Suprapubic skin (tissue), 4 donors: Measurements from ENCODE around the gene UBE2E2.

Experiments
- EP300 ChIP-seq: sonication (generic); formaldehyde crosslinking; IDR thresholded peaks from one replicate; pipeline ENCODE4 v1.6.1; 2017; ENCODE audit warnings: antibody characterized with exemption
- POLR2A ChIP-seq, 2 donors: fragments of 450-650 bp; IDR thresholded peaks; one replicate each; pipeline ENCODE4 v1.6.1; 2017; ENCODE audit warnings: antibody characterized with exemption in 2 of 2, mild to moderate bottlenecking in 2 of 2, moderate library complexity in 2 of 2
- POLR2AphosphoS5 ChIP-seq, 3 donors: sonication (generic); formaldehyde crosslinking; IDR thresholded peaks; one replicate each; pipeline ENCODE4 v1.6.1; 2017; ENCODE audit warnings: antibody characterized with exemption in 3 of 3
- TF ChIP-seq, protein P1 (sequence below), 2 donors: fragments of 200-600 bp in 1 of 2; fragments of 450-650 bp in 1 of 2; sonication (generic) in 1 of 2; IDR thresholded peaks; one replicate each; pipeline ENCODE4 v1.5.1; 2016 to 2019; ENCODE audit warnings: antibody characterized with exemption in 2 of 2, mild to moderate bottlenecking in 1 of 2, moderate library complexity in 1 of 2

DNA sequence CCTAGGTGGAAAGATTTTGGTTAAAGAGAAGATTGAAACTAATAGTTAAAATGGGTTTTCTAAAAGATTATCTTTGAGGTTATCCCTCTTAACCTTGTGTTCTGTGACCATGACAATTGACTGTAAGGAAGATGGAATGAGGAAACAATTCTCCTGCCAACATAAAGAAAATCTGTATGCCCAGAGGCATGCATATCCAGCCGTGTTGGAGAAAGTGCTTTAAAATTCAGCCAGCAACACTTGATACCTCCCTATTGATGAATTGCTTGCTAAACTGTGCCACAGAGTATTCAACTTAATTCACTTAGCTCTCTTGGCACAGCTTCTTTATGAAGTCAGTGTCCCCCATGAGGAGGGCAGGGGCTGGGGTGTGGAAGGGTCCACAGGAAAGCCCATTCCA is 203.5 kb downstream of the UBE2E2 start:
- TF ChIP-seq, protein P1, sequence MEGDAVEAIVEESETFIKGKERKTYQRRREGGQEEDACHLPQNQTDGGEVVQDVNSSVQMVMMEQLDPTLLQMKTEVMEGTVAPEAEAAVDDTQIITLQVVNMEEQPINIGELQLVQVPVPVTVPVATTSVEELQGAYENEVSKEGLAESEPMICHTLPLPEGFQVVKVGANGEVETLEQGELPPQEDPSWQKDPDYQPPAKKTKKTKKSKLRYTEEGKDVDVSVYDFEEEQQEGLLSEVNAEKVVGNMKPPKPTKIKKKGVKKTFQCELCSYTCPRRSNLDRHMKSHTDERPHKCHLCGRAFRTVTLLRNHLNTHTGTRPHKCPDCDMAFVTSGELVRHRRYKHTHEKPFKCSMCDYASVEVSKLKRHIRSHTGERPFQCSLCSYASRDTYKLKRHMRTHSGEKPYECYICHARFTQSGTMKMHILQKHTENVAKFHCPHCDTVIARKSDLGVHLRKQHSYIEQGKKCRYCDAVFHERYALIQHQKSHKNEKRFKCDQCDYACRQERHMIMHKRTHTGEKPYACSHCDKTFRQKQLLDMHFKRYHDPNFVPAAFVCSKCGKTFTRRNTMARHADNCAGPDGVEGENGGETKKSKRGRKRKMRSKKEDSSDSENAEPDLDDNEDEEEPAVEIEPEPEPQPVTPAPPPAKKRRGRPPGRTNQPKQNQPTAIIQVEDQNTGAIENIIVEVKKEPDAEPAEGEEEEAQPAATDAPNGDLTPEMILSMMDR (IDR thresholded peaks at IDR 0.05): no peak
- TF ChIP-seq POLR2AphosphoS5 (IDR thresholded peaks at IDR 0.05) (no peak), POLR2A (IDR thresholded peaks at IDR 0.05) (no peak), EP300 (no peak)
